ENCODE data around the gene KDM6B.

DNA sequence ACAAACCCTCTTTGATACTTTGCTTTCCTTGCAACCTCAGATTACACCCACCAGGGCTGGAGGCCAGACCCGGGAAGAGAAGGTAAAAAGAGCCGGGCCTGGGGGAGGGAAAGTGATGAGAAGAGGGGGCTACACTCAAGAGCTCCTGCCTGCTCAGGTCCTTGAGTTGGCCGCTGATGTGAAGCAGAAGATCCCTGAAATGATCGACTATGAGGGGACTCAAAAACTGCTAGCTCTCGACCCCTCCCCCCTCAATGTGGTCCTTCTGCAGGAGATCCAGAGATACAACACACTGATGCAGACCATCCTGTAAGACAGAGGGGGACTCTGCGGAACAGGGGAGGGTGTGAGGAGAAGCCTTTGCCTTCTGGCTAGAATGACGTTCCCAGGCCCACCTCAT is 2.8 kb upstream of the KDM6B start:
- TF ChIP-seq TAF1 (IDR thresholded peaks at IDR 0.05; ENCODE audit: low read depth) (no peak), EZH2 (IDR thresholded peaks at IDR 0.05; ENCODE audit: borderline replicate concordance, insufficient read depth, low read length, poor library complexity, severe bottlenecking) (no peak), POLR2AphosphoS5 (IDR thresholded peaks at IDR 0.05) (no peak), RAD21 (conservative IDR thresholded peaks at IDR 0.05) (no peak)
- TF ChIP-seq, protein P1, sequence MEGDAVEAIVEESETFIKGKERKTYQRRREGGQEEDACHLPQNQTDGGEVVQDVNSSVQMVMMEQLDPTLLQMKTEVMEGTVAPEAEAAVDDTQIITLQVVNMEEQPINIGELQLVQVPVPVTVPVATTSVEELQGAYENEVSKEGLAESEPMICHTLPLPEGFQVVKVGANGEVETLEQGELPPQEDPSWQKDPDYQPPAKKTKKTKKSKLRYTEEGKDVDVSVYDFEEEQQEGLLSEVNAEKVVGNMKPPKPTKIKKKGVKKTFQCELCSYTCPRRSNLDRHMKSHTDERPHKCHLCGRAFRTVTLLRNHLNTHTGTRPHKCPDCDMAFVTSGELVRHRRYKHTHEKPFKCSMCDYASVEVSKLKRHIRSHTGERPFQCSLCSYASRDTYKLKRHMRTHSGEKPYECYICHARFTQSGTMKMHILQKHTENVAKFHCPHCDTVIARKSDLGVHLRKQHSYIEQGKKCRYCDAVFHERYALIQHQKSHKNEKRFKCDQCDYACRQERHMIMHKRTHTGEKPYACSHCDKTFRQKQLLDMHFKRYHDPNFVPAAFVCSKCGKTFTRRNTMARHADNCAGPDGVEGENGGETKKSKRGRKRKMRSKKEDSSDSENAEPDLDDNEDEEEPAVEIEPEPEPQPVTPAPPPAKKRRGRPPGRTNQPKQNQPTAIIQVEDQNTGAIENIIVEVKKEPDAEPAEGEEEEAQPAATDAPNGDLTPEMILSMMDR (IDR thresholded peaks at IDR 0.05; ENCODE audit: poor library complexity, severe bottlenecking): no peak

Data from neural cell (in vitro differentiated cells).